G401.6 (cell line): ENCODE measurements around the gene SAP130.

Source experiments
- FAIRE-seq: peaks from 2 replicates; lab custom pipeline; 2012; peaks lifted over from hg19 to GRCh38; lab: Jason Lieb, UNC

Gene SAP130

GRCh38 chr2:128026448-128027277 is 1.2 kb downstream of the SAP130 start:
- no peak for FAIRE-seq

GRCh38 chr2:128024816-128025215 is 3.0 kb downstream of the SAP130 start:
- no peak for FAIRE-seq

- FAIRE-seq = no peak
Measured at GRCh38 chr2:128017561-128017960, 10.3 kb downstream of the SAP130 start.

GRCh38 chr2:128016620-128017019 is 11.2 kb downstream of the SAP130 start:
- no peak for FAIRE-seq

GRCh38 chr2:128012698-128013097 is 15.2 kb downstream of the SAP130 start:
- FAIRE-seq = no peak

- no peak for FAIRE-seq
Measured at GRCh38 chr2:128008074-128008672, 19.7 kb downstream of the SAP130 start.

GRCh38 chr2:128004509-128004908 is 23.4 kb downstream of the SAP130 start:
- FAIRE-seq = no peak

- FAIRE-seq = no peak
Measured at GRCh38 chr2:128003463-128003862, 24.4 kb downstream of the SAP130 start.

- no peak for FAIRE-seq
Measured at GRCh38 chr2:127996160-127996559, 31.7 kb downstream of the SAP130 start.

GRCh38 chr2:127995725-127996124 is 32.1 kb downstream of the SAP130 start:
- FAIRE-seq = no peak

GRCh38 chr2:127993659-127994058 is 34.2 kb downstream of the SAP130 start:
- no peak for FAIRE-seq

GRCh38 chr2:127991742-127992141 is 36.1 kb downstream of the SAP130 start:
- no peak for FAIRE-seq

- no peak for FAIRE-seq
Measured at GRCh38 chr2:127986548-127987079, 41.2 kb downstream of the SAP130 start.

- FAIRE-seq = no peak
Measured at GRCh38 chr2:127985735-127986134, 42.1 kb downstream of the SAP130 start.

- FAIRE-seq = no peak
Measured at GRCh38 chr2:127985026-127985734, 42.7 kb downstream of the SAP130 start.

- no peak for FAIRE-seq
Measured at GRCh38 chr2:127984551-127984950, 43.3 kb downstream of the SAP130 start.

- FAIRE-seq = no peak
Measured at GRCh38 chr2:127969446-127969845, 58.4 kb downstream of the SAP130 start.

GRCh38 chr2:127968610-127969339 is 59.1 kb downstream of the SAP130 start:
- no peak for FAIRE-seq

- FAIRE-seq = no peak
Measured at GRCh38 chr2:127961729-127962128, 66.1 kb downstream of the SAP130 start.

GRCh38 chr2:127957240-127957639 is 70.6 kb downstream of the SAP130 start:
- no peak for FAIRE-seq

GRCh38 chr2:127954857-127955256 is 73.0 kb downstream of the SAP130 start:
- FAIRE-seq = no peak

GRCh38 chr2:127953849-127954248 is 74.0 kb downstream of the SAP130 start:
- FAIRE-seq = no peak
